ENCODE measurements around the gene PHOX2B. TPM values are rescaled to one million over a fixed set of nuclear protein-coding genes. Genes with fewer than 3 reads are reported as not detected.

The PHOX2B gene
- total and polyA plus RNA-seq, 4 donors = not detected

DNA sequence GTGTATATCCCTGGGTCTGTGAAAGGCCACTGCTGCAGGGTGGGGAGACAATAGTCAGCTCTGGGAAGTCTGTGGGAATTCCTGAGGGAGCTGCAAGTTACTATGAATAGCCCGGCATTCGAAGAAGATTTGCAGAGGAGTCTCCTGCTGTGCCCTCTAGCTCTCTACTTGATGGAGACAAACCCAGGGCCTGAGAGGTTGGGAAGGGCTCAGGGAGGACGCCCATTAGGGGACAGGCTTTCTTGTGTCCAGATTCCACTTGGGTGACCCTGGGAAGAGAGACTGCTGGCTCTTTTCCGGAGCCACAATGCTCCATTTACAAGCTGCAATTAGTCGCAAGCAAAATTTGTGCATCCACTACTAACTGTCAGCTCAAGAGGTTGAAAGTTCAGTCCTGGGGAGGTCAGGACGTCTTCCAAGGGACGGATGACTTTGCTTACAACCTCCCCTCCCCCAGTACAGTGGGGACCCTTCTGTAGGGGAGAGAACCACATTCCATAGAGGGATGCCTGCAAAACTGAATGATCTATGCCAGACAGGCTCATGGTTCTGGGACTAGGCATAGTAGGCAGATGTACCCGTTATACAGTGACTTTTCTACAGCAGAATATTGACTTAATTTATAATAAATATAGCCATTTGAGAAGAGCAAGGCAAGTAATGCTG, 48.2 kb upstream of the PHOX2B start (continued):
- TF ChIP-seq SP1 (IDR thresholded peaks at IDR 0.05) (no peak), RAD21 (IDR thresholded peaks at IDR 0.05) (no peak), FOXA1 (IDR thresholded peaks at IDR 0.05) (no peak), RXRA (IDR thresholded peaks at IDR 0.05) (no peak), YY1 (IDR thresholded peaks at IDR 0.05) (no peak), HNF4G (IDR thresholded peaks at IDR 0.05) (no peak)
- TF ChIP-seq, protein P1, sequence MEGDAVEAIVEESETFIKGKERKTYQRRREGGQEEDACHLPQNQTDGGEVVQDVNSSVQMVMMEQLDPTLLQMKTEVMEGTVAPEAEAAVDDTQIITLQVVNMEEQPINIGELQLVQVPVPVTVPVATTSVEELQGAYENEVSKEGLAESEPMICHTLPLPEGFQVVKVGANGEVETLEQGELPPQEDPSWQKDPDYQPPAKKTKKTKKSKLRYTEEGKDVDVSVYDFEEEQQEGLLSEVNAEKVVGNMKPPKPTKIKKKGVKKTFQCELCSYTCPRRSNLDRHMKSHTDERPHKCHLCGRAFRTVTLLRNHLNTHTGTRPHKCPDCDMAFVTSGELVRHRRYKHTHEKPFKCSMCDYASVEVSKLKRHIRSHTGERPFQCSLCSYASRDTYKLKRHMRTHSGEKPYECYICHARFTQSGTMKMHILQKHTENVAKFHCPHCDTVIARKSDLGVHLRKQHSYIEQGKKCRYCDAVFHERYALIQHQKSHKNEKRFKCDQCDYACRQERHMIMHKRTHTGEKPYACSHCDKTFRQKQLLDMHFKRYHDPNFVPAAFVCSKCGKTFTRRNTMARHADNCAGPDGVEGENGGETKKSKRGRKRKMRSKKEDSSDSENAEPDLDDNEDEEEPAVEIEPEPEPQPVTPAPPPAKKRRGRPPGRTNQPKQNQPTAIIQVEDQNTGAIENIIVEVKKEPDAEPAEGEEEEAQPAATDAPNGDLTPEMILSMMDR (IDR thresholded peaks at IDR 0.05; ENCODE audit: low read depth, low read length, missing input control) = no peak

DNA sequence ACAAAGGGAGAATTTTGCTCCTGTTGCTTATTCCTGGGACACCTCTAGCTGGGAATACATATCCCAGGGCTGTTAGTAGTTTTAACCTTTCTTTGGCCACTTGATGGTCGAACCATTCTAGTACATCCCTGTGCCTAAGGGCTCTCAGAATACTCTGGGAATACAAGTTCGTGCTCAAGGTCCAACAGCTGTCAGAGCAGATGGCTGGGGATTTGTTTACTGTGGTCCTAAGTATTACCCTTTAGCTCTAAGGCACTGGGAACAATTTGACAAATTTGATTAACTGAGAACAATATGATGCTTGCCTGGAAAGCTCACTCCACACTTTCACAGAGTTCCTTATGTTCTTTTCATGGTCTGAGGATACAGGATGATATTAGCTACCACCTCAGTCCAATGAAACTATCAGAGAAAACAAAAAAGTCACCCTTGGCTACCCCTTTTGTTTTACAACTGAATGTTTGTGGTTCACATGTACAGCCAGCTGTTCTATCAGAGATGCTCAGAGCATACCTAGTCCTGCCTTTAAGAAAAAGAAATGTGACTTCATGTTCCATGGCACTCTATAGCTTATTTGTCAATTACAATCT, 47.4 kb upstream of the PHOX2B start:
- H3K27me3 ChIP-seq (ENCODE audit: control insufficient read depth in 4 of 4, insufficient read depth in 4 of 4, low read length in 3 of 4) = peaks cover 0 to 12% (median 0%) of the 10 kb centered on the region in 4 donors
- no peak overlapping the region for H3K27ac ChIP-seq (ENCODE audit: low read depth in 1 of 2, low read length in 2 of 2)
- WGBS = 38% methylated on average over 2 of the region's 2 CpGs
- no peak for DNase-seq (ENCODE audit: low spot score)
- H3K36me3 ChIP-seq (ENCODE audit: control insufficient read depth in 4 of 4, insufficient read depth in 3 of 4, low read depth in 1 of 4, low read length in 3 of 4) = no peaks in the 10 kb centered on the region
- H3K9me3 ChIP-seq (ENCODE audit: control insufficient read depth in 4 of 4, low read length in 3 of 4) = no peaks in the 10 kb centered on the region
- no peak overlapping the region for H3K4me3 ChIP-seq (ENCODE audit: low read depth in 1 of 3, low read length in 3 of 3)
- no peak overlapping the region for H3K9ac ChIP-seq (ENCODE audit: low read depth in 1 of 2, low read length in 2 of 2)
- no peaks in the 10 kb centered on the region for H3K4me1 ChIP-seq (ENCODE audit: control insufficient read depth in 4 of 4, insufficient read depth in 4 of 4, low read length in 3 of 4)
- TF ChIP-seq FOXA2 (IDR thresholded peaks at IDR 0.05) (no peak), JUND (IDR thresholded peaks at IDR 0.05) (no peak), GABPA (IDR thresholded peaks at IDR 0.05 in 1 of 2, conservative IDR thresholded peaks at IDR 0.05 in 1 of 2) (no peak), FOXA1 (IDR thresholded peaks at IDR 0.05) (no peak), EGR1 (IDR thresholded peaks at IDR 0.05; ENCODE audit: low read depth in 2 of 2) (no peak), NR2F2 (IDR thresholded peaks at IDR 0.05) (no peak), TAF1 (conservative IDR thresholded peaks at IDR 0.05) (no peak), RXRA (IDR thresholded peaks at IDR 0.05) (no peak)
- TF ChIP-seq, protein P2, sequence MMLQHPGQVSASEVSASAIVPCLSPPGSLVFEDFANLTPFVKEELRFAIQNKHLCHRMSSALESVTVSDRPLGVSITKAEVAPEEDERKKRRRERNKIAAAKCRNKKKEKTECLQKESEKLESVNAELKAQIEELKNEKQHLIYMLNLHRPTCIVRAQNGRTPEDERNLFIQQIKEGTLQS (IDR thresholded peaks at IDR 0.05) = no peak
- TF ChIP-seq, protein P3, sequence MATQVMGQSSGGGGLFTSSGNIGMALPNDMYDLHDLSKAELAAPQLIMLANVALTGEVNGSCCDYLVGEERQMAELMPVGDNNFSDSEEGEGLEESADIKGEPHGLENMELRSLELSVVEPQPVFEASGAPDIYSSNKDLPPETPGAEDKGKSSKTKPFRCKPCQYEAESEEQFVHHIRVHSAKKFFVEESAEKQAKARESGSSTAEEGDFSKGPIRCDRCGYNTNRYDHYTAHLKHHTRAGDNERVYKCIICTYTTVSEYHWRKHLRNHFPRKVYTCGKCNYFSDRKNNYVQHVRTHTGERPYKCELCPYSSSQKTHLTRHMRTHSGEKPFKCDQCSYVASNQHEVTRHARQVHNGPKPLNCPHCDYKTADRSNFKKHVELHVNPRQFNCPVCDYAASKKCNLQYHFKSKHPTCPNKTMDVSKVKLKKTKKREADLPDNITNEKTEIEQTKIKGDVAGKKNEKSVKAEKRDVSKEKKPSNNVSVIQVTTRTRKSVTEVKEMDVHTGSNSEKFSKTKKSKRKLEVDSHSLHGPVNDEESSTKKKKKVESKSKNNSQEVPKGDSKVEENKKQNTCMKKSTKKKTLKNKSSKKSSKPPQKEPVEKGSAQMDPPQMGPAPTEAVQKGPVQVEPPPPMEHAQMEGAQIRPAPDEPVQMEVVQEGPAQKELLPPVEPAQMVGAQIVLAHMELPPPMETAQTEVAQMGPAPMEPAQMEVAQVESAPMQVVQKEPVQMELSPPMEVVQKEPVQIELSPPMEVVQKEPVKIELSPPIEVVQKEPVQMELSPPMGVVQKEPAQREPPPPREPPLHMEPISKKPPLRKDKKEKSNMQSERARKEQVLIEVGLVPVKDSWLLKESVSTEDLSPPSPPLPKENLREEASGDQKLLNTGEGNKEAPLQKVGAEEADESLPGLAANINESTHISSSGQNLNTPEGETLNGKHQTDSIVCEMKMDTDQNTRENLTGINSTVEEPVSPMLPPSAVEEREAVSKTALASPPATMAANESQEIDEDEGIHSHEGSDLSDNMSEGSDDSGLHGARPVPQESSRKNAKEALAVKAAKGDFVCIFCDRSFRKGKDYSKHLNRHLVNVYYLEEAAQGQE (IDR thresholded peaks at IDR 0.05) = no peak
- TF ChIP-seq, protein P4, sequence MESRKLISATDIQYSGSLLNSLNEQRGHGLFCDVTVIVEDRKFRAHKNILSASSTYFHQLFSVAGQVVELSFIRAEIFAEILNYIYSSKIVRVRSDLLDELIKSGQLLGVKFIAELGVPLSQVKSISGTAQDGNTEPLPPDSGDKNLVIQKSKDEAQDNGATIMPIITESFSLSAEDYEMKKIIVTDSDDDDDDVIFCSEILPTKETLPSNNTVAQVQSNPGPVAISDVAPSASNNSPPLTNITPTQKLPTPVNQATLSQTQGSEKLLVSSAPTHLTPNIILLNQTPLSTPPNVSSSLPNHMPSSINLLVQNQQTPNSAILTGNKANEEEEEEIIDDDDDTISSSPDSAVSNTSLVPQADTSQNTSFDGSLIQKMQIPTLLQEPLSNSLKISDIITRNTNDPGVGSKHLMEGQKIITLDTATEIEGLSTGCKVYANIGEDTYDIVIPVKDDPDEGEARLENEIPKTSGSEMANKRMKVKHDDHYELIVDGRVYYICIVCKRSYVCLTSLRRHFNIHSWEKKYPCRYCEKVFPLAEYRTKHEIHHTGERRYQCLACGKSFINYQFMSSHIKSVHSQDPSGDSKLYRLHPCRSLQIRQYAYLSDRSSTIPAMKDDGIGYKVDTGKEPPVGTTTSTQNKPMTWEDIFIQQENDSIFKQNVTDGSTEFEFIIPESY (IDR thresholded peaks at IDR 0.05) = no peak

All from liver (tissue), 9 donors.